HG03097 (cell line): ENCODE measurements around the gene PLA2G2F.

Source experiments
- ATAC-seq: cut with Tn5 transposase; IDR thresholded peaks from one replicate; pipeline ENCODE4 v1.9.1; 2021; ENCODE audit not compliant: unreplicated experiment, low FRiP score

The PLA2G2F gene

DNA sequence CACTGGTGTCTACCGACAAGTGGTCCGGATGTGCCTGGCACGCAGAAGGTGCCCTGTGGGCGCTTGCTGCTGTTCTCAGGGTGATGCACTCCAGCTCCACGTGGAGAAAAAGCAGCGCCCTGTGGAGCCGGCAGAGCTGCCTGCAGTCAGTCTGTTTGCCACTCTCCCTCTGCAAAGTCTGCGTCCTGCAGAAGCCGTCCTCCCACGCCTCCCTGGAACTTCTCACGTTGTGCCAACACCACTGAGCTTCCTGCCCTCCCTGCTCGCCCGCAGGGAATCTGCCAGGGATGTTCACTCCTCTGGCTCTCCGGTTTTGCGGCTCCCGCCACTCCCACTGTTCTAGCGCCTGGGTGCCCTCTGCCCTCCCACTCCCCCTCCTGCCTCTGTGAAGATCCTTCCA, 26.9 kb downstream of the PLA2G2F start:
- ATAC-seq = no peak

DNA sequence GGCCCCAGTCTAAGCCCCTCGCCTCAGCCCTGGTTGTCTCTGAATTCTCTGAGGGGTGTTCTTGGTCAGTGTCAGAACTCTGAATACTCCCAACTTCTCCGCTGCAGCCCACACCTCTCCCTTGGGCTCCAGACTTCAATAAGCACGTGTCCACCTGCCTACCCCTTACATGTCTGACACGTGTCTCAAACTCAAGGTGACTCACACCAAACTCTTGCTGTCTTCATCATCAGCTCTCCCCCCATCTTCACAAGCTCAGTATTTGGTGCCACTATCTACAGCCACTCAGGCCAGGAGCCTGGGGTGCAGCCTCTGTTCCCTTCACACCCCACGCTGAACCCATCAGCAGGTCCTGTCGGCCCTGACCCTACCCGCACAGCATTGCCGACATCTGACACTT, 28.0 kb downstream of the PLA2G2F start:
- ATAC-seq = no peak

DNA sequence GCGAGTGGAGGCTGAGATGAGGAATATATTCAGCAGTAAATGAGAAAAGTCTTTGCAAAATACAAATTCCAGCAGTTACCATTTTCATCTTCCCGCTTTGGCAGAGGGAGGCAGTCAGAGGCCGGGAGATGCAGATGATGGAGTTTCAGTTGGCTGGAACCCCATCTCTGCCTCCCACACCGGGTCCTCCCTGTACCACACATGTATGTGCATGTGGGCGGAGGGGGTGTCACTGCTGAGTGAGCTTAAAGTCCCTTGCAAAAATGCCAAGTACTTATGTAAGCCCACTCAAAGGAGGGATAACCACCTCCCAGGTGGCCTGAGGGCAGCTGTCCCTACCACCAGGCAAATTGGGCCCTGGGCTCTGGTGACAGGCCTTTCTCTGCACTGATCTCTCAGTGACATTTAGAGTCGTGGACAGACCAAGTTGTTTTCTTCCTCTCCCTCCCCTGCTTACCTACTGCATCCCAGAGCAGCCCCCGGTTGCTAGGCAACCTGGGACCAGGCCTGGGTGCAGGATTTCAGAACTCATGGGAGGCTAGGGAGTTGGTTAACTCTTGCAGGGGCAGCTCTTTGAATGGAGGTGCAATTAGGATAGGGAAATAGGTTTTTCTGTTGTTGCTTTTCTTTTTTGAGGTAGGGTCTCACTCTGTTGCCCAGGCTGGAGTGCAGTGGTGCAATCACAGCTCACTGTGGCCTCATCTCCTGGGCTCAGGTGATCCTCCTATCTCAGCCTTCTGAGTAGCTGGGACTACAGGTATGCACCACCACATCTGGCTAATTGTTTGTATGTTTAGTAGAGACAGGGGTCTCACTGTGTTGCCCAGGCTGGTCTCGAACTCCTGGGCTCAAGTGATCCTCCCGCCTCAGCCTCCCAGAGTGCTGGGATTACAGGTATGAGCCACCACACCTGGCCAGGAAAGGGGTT, 29.7 kb downstream of the PLA2G2F start:
- no peak for ATAC-seq

DNA sequence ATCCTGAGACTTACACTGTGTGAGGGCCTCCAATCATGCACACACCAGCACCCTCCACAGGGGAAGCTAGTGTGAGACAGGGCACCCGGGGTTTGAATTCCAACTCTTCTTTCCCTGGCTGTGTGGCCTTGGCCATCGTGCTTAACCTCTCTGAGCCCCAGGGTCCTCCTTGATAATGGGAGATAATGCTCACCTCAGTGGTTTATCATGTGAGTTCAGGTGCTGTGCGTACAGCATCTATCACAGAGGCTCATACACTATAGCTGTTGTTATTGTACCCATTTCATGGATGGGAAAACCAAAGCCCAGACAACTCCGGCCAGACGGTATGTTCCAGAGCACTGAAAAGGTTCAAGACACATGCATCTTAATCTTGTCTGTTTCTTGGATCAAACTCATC, 30.8 kb downstream of the PLA2G2F start:
- ATAC-seq = no peak

DNA sequence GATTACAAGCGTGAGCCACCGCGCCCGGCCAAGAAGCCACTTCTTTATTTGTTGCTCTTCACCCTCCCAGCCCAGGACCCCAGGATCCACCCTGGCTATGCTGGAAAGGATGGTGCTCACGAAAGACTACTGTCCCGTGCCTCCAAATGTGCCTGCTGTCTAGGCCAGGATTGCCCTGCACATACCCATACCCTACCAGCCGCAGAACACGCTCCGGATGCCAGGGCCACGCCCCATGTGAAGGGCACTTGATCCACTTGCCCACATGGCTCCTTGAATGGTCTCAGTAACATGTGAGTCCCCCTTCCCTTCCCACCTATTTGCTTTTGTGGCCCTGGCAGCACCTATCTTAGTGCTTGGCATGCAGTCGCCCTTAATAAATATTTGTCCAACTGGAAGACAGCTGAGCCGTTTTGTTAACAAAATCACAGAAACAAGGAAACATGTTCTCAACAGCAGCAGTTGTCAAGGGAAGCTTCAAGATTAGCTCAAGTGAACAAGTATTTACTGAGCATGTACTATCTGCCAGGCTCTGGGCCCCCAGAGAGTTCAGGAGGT, 33.0 kb downstream of the PLA2G2F start:
- ATAC-seq = no peak

DNA sequence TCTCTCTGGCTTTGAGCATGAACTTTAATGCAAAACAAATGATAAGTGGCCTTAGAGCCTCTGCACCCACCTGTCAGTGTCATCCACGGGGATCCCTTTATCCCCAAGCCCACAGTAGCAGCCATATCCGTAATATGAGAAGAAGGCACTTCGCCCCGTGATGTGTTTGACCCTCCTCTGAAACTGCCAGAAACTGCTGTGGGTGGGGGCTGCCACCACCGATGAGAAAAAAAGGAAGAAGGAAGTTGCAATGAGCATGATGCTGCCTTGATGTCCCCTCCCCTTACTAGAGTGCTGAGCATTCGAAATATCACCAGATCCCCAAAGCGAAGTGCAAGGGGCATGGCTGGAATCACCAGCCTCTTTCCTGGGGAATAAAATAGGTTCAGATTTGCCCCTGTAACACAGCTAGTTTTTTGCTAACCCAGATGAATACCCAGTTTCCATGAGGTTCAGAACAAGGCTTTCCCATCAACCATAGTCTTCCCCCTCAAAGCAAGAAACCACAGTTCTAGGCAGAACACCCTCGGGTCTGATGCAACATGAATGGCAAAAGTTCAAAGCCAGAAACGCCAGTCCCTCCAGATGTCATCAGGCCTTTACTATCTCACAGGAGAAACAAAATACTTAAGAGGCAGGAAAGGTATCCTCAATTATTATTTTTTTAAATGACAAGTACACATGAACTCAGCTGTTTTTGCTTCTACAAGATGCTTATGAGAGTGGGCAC, 36.0 kb downstream of the PLA2G2F start:
- ATAC-seq = no peak

DNA sequence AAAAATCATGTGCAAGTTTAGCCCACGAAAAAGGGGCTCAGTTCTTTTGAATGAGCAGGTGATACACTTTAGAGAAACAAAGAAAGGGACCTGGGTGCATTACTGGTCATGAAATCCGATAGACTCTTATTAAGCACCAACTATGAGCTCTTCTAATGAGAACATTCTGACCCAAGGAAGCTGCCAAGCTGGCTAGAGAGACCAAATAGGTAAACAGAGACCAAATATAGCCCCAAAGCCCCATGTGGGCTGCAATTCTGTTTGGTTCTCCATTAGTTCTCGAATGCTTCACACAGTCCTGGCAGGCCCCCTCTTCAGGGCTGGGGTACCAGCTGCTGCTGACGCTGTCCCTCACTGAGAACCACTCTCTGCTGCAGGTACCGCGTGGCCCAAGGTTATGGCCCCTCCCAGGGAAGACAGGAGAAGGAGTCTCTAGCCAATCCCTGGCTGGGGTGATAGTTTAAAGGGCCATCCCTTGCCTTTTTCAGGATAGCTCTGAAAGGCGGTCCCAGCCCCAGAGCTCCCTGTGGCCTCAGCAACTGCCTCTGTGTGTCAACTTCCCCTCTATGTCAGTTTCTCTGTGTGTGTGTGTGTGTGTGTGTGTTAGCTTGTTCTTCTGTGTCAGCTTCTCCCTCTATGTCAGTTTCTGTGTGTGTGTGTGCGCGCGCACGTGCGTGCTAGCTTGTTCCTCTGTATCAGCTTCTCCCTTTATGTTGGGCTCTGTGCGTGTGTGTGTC, 39.7 kb downstream of the PLA2G2F start:
- ATAC-seq = no peak

DNA sequence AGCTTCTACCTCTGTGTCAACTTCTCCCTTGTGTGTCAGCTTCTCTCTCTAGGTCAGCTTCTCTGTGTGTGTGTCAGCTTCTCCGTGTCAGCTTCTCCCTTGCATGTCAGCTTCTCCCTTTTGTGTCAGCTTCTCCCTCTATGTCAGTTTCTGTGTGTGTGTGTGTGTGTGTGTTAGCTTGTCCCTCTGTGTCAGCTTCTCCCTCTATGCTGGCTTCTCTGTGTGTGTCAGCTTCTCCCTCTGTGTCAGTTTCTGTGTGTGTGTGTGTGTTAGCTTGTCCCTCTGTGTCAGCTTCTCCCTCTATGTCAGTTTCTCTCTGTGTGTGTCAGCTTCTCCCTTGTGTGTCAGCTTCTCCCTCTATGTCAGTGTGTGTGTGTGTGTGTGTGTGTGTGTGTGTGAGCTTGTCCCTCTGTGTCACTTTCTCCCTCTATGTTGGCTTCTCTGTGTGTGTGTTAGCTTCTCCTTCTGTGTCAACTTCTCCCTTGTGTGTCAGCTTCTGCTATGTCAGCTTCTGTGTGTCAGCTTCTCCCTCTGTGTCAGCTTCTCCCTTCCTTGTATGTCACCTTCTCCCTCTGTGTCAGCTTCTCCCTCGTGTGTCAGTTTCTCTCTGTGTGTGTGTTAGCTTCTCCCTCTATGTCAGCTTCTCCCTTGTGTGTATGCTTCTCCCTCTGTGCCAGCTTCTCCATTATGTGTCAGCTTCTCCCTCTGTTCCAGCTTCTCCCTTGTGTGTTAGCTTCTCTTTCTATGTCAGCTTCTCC, 40.4 kb downstream of the PLA2G2F start:
- ATAC-seq = no peak

DNA sequence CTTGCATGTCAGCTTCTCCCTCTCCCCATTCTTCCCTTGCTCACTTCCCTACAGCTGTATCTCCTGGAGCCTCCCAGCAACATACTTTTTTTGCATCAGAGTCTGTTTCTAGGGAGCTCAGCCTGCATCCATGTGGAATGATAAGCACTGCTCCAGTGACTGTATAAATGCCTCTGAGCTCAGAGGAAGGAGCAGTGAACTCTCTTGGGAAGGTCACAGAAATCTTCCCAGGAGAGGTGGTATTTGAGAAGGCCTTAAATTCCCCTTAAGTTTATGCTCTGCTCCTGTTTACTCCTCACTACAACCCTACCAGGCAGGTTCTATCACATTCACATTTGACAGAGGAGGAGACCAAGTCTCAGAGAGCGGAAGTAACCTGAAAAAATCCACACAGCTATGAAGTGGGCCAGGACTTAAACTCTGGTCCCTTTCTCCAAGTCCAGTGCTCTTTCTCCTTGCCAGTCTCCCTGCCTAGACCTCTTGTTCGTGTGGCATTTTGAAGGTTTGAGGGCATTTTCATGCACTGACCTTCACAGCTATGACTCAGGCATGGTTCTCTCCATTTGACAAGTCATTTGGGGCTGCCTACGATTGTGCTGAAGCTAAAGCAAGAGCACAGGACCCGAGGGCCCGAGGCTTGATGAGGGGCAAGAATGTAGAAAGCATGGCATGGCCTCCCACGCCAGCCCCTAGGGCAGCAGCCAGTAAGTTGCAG, 41.2 kb downstream of the PLA2G2F start:
- ATAC-seq = no peak

DNA sequence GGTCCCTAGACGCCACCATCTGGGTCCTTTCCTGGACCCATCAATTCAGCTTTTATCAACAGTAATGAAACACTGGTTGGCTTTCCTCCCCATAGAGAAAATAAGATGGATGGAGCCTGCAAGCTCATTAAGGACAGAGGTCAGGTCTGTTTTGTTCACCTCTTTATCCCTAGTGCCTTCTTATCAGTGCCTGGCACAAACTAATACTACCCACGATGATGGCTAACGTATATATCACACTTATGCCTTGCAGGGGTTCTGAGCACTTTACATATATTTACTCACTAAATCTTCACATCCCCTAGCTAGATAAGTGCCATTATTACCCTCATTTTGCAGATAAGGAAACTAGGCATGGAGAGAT, 41.7 kb downstream of the PLA2G2F start:
- ATAC-seq = no peak

DNA sequence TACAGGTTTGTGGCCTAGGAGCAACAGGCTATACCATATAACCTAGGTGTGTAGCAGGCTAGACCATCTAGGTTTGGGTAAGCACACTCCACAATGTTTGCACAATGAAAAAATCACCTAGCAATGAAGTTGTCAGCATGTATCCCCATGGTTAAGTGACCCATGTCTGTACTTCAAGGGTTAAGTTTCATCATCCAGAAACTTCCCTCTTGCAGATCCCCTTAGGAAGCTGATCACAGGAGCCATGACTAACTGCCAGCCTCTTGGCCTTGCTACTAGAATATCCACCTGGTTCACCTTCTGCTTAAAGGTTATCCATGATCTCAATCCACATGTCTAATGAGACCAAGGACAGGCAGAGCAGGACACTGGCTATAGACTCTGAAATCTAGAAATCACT, 43.3 kb downstream of the PLA2G2F start:
- ATAC-seq = no peak

DNA sequence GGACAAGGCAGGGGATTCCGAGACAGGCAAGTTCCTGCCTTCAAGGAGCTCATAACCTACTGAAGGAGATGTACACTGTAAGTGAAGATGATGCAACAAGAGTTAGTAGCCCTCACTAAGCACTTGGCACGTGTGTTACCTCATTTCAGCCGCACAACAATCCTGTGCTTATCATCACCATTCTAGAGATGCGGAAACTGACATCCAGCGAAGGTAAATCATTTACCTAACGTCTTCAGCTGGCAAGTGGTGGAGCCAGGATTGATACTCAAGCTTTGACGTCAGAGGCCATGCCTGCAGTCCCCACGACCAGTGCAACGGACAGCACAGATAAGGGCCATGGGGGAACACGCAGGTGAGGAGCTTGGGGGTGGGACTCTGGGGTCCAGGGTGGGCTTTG, 43.9 kb downstream of the PLA2G2F start:
- no peak for ATAC-seq

DNA sequence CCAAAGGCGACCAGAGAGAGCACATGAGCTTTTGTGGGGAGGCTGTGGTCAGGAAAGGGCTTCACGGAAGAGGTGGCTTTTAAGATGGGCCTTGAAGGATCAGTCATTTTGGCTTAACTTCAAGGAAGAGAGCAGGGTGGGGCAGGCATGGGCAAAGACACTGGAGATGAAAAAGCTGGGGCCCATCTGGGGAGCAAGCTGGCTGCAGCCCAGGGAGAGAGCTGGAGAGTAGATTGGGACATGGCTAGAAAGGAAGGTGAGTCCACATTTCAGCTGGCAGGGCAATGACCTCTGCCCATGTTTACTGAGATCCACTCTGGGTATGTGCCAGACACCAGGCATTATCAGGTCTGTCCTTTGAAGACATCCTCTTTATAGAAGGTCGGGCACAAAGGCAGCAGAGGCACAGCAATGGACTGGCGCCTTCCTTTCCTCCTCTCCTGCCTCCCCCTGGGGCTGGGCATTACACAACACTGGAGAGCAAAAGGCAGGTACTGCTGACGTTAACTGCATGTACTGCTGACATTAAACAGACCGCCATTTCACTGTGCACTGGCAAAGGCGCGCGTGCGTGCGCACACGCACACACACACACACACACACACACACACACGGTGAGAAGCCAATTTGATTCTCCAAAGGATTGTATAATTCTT, 44.6 kb downstream of the PLA2G2F start:
- ATAC-seq = no peak

DNA sequence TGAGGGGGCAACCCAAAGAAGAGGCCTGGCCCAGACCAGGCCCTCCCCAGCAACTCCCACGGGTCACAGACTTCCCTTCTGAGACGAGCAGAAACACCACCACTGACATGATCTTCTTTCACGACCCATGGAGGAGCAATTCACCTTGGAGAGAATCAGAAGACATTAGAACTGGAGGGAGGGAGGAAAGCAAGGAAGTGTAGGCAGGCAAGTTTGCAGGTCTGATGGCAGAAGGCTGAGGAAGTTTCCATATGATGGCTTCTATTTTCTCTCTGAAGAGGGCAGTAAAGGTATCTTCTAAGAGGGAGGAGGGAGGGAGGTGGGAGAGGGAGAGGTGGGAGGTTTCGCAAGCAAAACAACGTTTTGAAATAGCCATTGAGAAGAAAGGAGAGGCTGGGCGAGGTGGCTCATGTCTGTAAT, 45.4 kb downstream of the PLA2G2F start:
- no peak for ATAC-seq

DNA sequence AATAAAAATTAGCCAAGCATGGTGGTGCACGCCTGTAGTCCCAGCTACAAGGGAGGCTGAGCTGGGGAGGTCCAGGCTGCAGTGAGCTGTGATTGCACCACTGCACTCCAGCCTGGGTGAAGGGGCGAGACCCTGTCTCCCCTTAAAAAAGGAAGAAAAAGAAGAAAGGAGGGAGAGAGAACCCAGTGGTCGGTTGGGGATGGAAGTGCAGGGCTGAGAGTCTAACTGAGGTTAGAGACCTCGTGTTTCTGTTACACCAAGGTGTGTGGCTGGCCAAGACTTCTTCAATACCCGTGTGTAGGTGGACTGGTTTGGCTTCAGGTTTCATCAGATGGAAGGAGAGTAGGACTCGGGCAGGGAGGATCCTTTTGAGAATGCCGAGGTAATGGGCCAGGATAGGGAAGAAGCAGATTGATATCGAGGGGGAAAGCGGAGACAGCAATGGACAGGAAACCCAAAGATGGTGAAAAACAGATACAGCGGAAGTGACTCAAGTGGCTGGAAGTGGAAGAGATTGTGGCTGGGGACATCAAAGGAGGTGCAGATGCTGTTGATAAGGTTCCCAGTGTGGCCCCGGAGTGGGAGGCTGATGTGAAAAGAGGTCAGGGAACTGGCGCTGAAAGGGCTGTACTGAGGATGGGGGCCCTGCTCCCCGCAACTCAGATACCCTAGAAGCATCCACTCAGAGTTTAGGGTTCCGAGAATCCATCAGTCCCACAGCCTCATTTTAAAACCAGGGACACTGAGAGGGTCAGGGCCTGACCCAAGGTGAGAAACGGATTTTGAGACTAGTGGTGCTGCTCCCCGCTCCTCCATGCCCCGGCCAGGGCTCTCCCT, 46.1 kb downstream of the PLA2G2F start:
- ATAC-seq = no peak

DNA sequence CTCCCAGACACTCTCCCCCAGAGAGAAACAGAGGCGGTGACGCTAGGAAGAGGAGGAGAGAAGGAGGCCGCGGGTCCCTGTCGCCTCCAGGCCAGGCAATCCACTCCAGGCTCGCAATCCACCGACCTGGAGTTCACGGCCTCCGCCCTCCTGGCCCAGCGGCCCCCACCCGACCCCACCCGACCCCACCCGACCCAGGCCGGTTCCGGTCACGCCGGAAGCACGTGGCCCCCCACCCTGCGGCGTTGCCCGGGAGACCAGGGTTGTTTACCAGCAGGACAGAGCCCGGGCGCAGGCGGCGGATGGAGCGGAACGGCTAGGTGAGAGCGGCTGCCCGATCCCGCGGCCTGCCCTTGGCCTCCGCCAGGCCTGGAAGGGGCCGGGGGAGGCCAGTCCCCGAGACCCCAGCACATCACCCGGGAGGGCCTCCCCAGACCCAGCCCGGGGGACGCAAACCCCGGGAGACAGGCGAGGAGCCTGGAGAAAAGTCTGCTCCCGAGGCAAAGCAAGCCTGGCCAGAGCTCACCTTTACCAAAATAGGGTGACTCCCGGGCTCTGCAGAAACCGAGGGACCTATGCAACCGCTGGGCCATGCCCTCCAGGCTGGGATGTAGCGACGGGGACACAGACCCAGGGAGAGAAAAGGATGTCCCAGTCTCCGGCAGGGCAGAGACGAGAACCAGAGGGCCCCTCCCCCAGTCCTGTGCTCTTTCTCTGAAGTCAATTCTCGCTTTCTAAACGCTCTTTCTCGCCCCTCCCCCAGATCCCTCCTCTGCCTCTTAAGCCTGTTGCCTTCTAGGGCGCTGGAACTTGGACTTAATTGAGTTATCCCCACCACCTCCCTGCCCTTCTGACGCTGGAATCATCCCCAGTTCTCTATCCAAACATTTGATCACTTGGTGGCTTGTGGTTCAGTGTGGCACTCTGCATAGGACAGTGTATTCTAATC, 47.0 kb downstream of the PLA2G2F start, which contains the start of the genes PLA2G2C and UBXN10:
Gene PLA2G2C, minus strand, starts transcription at position 685 of the 949 bp plus-strand sequence. CDS start 9,155 bp downstream, outside the sequence.
Gene UBXN10, plus strand, starts transcription at position 263 of the 949 bp plus-strand sequence. CDS start 4,466 bp downstream, outside the sequence.
- no peak for ATAC-seq
